Mucosa of descending colon (tissue), 3 donors: Measurements from ENCODE around the gene CCDC30. TPM values are rescaled to one million over a fixed set of nuclear protein-coding genes. Genes with fewer than 3 reads are reported as not detected.
A peak's percentile ranks its signal among the peaks of the same experiment; 100 is the strongest.

Experiments
- ATAC-seq: fragments of 200-7000 bp; cut with Tn5 transposase; one replicate; pipeline ENCODE4 v1.9.1; 2020; ENCODE audit warnings: mild to moderate bottlenecking, moderate library complexity
- DNase-seq, 3 donors: peaks; one replicate each; pipeline ENCODE4 v3.0.0-alpha.2; 2020
- H3K36me3 ChIP-seq: fragments of 200-600 bp; one replicate; pipeline ENCODE4 v1.8.0; 2021; ENCODE audit warnings: low read depth, mild to moderate bottlenecking
- H3K4me1 ChIP-seq: fragments of 200-600 bp; one replicate; pipeline ENCODE4 v1.8.0; 2021; ENCODE audit warnings: low read depth, mild to moderate bottlenecking
- H3K4me3 ChIP-seq: fragments of 200-600 bp; one replicate; pipeline ENCODE4 v1.8.0; 2021; ENCODE audit warnings: mild to moderate bottlenecking
- H3K9me3 ChIP-seq: fragments of 200-600 bp; one replicate; pipeline ENCODE4 v1.8.0; 2021; ENCODE audit warnings: mild to moderate bottlenecking
- CTCF ChIP-seq: fragments of 200-600 bp; IDR thresholded peaks from one replicate; pipeline ENCODE4 v1.8.0; 2022; ENCODE audit warnings: antibody characterized with exemption, mild to moderate bottlenecking
- intact Hi-C, 2 donors: fragments of 100-400 bp; cut with DNase I in 1 of 2; cut with micrococcal nuclease in 1 of 2; formaldehyde crosslinking; loops; one replicate each; pipeline versions ENCODE4 v1.11.0 to v1.11.1; 2022; cut with DNase I, micrococcal nuclease
- total RNA-seq, 3 donors: library from RNA; stranded (reverse); fragmentation: NEBNext Ultra II Directional in 2 of 3; extraction: Animal tissue kit (Norgen Biotek cat#: 25700) in 2 of 3; gene quantifications; one replicate each; pipeline versions ENCODE4 v1.2.1 to v1.2.4, GENCODE V29; 2021 to 2023
- donor health status: DM: no; HTN: no; CAD: no; lungs with moderate emphysema.
- donor health status: DM: no; HTN: no; CAD: no.
- donor health status: DM: no; HTN: yes; CAD: no.

CCDC30 gene
- total RNA-seq, 3 donors from 2014 or later, result 2.2 to 3.8 (median 3.7) TPM

GRCh38 chr1:42692911-42693310, 229.8 kb downstream of the CCDC30 start:
- Histone ChIP-seq H3K9me3 (no peaks in the 10 kb centered on the region), H3K4me1 (peaks cover 48% of the 10 kb centered on the region), H3K4me3 (no peak overlapping the region), H3K36me3 (no peaks in the 10 kb centered on the region)
- intact Hi-C loops, result no loop called here
- DNase-seq (no peak), ATAC-seq (peak; percentile 76)
- TF ChIP-seq CTCF, result no peak

- intact Hi-C loops, result no loop called here
- Histone ChIP-seq H3K4me1 (peaks cover 8% of the 10 kb centered on the region), H3K36me3 (peaks cover 7% of the 10 kb centered on the region), H3K9me3 (no peaks in the 10 kb centered on the region), H3K4me3 (no peak overlapping the region)
- no peak for TF ChIP-seq CTCF
- ATAC-seq (no peak), DNase-seq (no peak)
These were observed 235.2 kb downstream of the CCDC30 start for GRCh38 chr1:42698081-42698813.

DNA sequence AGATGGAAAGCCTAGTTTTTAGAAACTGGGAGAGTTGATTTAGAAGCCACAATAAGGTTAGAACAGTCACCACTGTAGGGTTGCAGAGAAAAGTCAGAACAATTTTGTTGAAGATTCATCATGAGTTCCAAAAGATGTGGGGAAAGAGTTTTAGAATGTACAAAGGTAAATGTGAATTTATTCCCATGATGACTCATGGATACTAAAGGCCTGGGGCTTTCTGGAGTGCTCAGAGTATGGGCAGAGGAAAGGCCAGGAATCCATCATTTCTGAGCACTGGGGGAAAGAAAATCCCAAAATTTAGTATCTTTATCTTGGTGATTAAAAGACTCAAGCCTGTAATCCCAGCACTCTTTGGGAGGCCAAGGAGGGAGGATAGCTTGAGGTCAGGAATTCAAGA, 236.9 kb downstream of the CCDC30 start:
- Histone ChIP-seq H3K36me3 (peaks cover 7% of the 10 kb centered on the region), H3K4me1 (no peaks in the 10 kb centered on the region), H3K4me3 (no peak overlapping the region), H3K9me3 (no peaks in the 10 kb centered on the region)
- DNase-seq, result no peak
- no peak for ATAC-seq
- intact Hi-C loops, result no loop called here
- no peak for TF ChIP-seq CTCF

GRCh38 chr1:42703888-42704464, 240.9 kb downstream of the CCDC30 start:
- ATAC-seq (peak; percentile 10), DNase-seq (no peak)
- Histone ChIP-seq H3K9me3 (no peaks in the 10 kb centered on the region), H3K36me3 (peaks cover 7% of the 10 kb centered on the region), H3K4me1 (peaks cover 4% of the 10 kb centered on the region), H3K4me3 (no peak overlapping the region)
- intact Hi-C loops, result no loop called here
- TF ChIP-seq CTCF, result no peak

Other genes starting within 250 kb of the CCDC30 start
- gene FOXJ3, start 128.1 kb upstream of the CCDC30 start, total RNA-seq, result 10 to 100 TPM; 47.0 to 57.3 (median 53.4) TPM
- gene RIMKLA, start 82.5 kb upstream of the CCDC30 start, total RNA-seq, result 10 to 100 TPM; 13.3 to 18.9 (median 14.5) TPM
- gene ZMYND12, start 7.3 kb upstream of the CCDC30 start, total RNA-seq, result 1 to 10 TPM; 1.2 to 3.0 (median 2.2) TPM
- 10 to 100 TPM; 62.2 to 90.5 (median 75.8) TPM for gene PPCS, start 6.7 kb upstream of the CCDC30 start, total RNA-seq
- gene PPIH, start 195.1 kb downstream of the CCDC30 start, total RNA-seq, result 10 to 100 TPM; 20.1 to 47.7 (median 23.3) TPM
- 100 to 1,000 TPM; 377 to 521 (median 511) TPM for gene YBX1, start 219.1 kb downstream of the CCDC30 start, total RNA-seq